GM19324 (cell line): ENCODE measurements around the gene CFL1.

Experiments used
- ATAC-seq: cut with Tn5 transposase; IDR thresholded peaks from one replicate; pipeline ENCODE4 v1.9.1; 2021; ENCODE audit warnings: mild to moderate bottlenecking, moderate library complexity; ENCODE audit not compliant: unreplicated experiment, low FRiP score

Gene CFL1

GRCh38 chr11:65888163-65888814 is 30.3 kb upstream of the CFL1 start, which contains the start of gene FIBP:
TSS of gene FIBP (minus strand) at chr11:65888471. CDS start at chr11:65888418, 53 bp downstream.
- ATAC-seq = peak; percentile 53

- no peak for ATAC-seq
Measured at GRCh38 chr11:65887723-65888162, 29.8 kb upstream of the CFL1 start.

GRCh38 chr11:65886826-65887722 is 29.1 kb upstream of the CFL1 start:
- no peak for ATAC-seq

- no peak for ATAC-seq
Measured at GRCh38 chr11:65885808-65886536, 28.0 kb upstream of the CFL1 start.

GRCh38 chr11:65885231-65885630 is 27.3 kb upstream of the CFL1 start:
- ATAC-seq = no peak

- ATAC-seq = no peak
Measured at GRCh38 chr11:65884716-65885092, 26.7 kb upstream of the CFL1 start.

- ATAC-seq = no peak
Measured at GRCh38 chr11:65883786-65884715, 26.1 kb upstream of the CFL1 start.

GRCh38 chr11:65883058-65883761 is 25.2 kb upstream of the CFL1 start:
- no peak for ATAC-seq

- ATAC-seq = no peak
Measured at GRCh38 chr11:65882120-65883057, 24.4 kb upstream of the CFL1 start.

GRCh38 chr11:65880844-65881421 is 23.0 kb upstream of the CFL1 start:
- ATAC-seq = no peak

GRCh38 chr11:65880027-65880426 is 22.0 kb upstream of the CFL1 start:
- no peak for ATAC-seq

GRCh38 chr11:65879617-65880016 is 21.6 kb upstream of the CFL1 start, which contains the start of gene CTSW:
TSS of gene CTSW (plus strand) at chr11:65879837. CDS start at chr11:65879855, 18 bp downstream.
- ATAC-seq = no peak

- peak; percentile 81 for ATAC-seq
Measured at GRCh38 chr11:65873318-65874156, 15.6 kb upstream of the CFL1 start.

GRCh38 chr11:65872586-65873317 is 14.8 kb upstream of the CFL1 start, which contains the start of gene EFEMP2:
TSS of gene EFEMP2 (minus strand) at chr11:65872800. CDS start at chr11:65872354, 446 bp downstream.
- no peak for ATAC-seq

- ATAC-seq = no peak
Measured at GRCh38 chr11:65871811-65872548, 14.0 kb upstream of the CFL1 start.
